Omental fat pad (tissue), 4 donors: ENCODE results near the gene SLC30A4. TPM values are rescaled to one million over a fixed set of nuclear protein-coding genes. Genes with fewer than 3 reads are reported as not detected.

ENCODE experiments used
- ATAC-seq: fragments of 150-250 bp; one replicate; pipeline ENCODE4 v1.9.1; 2016; ENCODE audit warnings: mild to moderate bottlenecking, moderate library complexity; ENCODE audit not compliant: low FRiP score
- DNase-seq: peaks from one replicate; pipeline ENCODE4 v3.0.0-alpha.2; 2019; ENCODE audit warnings: low spot score
- CTCF ChIP-seq, 3 donors: fragments of 450-650 bp; IDR thresholded peaks; one replicate each; pipeline ENCODE4 v1.5.1; 2016 to 2017; ENCODE audit warnings: antibody characterized with exemption in 3 of 3, mild to moderate bottlenecking in 3 of 3, moderate library complexity in 2 of 3
- total RNA-seq, 4 donors: library from RNA; depleted of rRNA; stranded (reverse); fragments of >200 nt; gene quantifications; one replicate each; pipeline ENCODE4 v1.1.0, GENCODE V29; 2016

SLC30A4 gene
- total RNA-seq, 4 donors from 2014 or later, result 7.0 to 12.6 (median 8.5) TPM

GRCh38 chr15:45546789-45547188 is 24.2 kb upstream of the SLC30A4 start:
- ATAC-seq, result no peak
- TF ChIP-seq CTCF (IDR thresholded peaks at IDR 0.05), result no peak
- DNase-seq, result no peak

- DNase-seq (no peak), ATAC-seq (no peak)
- no peak for TF ChIP-seq CTCF (IDR thresholded peaks at IDR 0.05)
Observed at GRCh38 chr15:45544266-45545023, 21.9 kb upstream of the SLC30A4 start.

- DNase-seq (no peak), ATAC-seq (no peak)
- no peak for TF ChIP-seq CTCF (IDR thresholded peaks at IDR 0.05)
Observed at GRCh38 chr15:45543051-45543450, 20.5 kb upstream of the SLC30A4 start.

GRCh38 chr15:45540531-45540930 is 18.0 kb upstream of the SLC30A4 start:
- no peak for DNase-seq
- TF ChIP-seq CTCF (IDR thresholded peaks at IDR 0.05), result no peak
- no peak for ATAC-seq

- ATAC-seq, result no peak
- DNase-seq, result no peak
- TF ChIP-seq CTCF (IDR thresholded peaks at IDR 0.05), result no peak
Observed at GRCh38 chr15:45539680-45540079, 17.1 kb upstream of the SLC30A4 start.

GRCh38 chr15:45536934-45537333 is 14.4 kb upstream of the SLC30A4 start:
- no peak for ATAC-seq
- TF ChIP-seq CTCF (IDR thresholded peaks at IDR 0.05), result no peak

GRCh38 chr15:45535486-45536042 is 13.0 kb upstream of the SLC30A4 start:
- ATAC-seq (no peak), DNase-seq (no peak)
- no peak for TF ChIP-seq CTCF (IDR thresholded peaks at IDR 0.05)

More at GRCh38 chr15:45536934-45537333, 14.4 kb upstream of the SLC30A4 start:
- DNase-seq, result no peak
